ENCODE results near the gene HINT3.
"Not testable (repeated sequence)": the region's sequence is repeated elsewhere in the genome, so short reads cannot be mapped to it uniquely, and the experiment has no call there.

Gene HINT3

DNA sequence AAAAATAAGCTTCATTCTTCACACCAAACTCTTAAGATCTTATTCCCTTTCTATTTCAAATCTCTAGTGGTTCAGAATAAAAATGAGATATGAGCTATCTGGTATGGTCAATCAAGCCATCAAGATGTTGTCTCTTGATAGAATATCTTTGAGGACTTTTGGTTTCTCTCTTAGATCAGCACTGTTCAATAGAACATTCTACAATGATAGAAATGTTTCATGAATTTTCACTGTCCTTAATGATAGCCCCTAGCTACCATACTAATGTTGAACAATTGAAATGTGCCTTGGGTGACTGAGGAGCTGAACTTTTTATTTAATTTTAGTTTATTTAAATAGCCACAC lies 24.1 kb upstream of the HINT3 start:
- no peaks in the 10 kb centered on the region for H3K36me3 ChIP-seq (ENCODE audit: insufficient read depth)
- no peak overlapping the region for H3K4me3 ChIP-seq (IDR thresholded peaks at IDR 0.05; ENCODE audit: insufficient read depth, low read depth, low read length)
- H2AFZ ChIP-seq (ENCODE audit: low read depth): no peak overlapping the region
- H3K27me3 ChIP-seq (ENCODE audit: insufficient read depth, low read depth): no peaks in the 10 kb centered on the region
- H3K27ac ChIP-seq: no peak overlapping the region
- H3K4me2 ChIP-seq: no peak overlapping the region
- no peak overlapping the region for H3K9ac ChIP-seq
- no peaks in the 10 kb centered on the region for H4K20me1 ChIP-seq (ENCODE audit: insufficient read depth)
- TF ChIP-seq CTCF (conservative IDR thresholded peaks at IDR 0.05; ENCODE audit: low read depth, low read length): no peak
- peaks cover 4% of the 10 kb centered on the region for H3K4me1 ChIP-seq (ENCODE audit: low read depth, poor library complexity, severe bottlenecking)
- no peaks in the 10 kb centered on the region for H3K79me2 ChIP-seq (ENCODE audit: insufficient read depth, low read depth)

- not testable (repeated sequence) for H3K27me3 ChIP-seq (ENCODE audit: insufficient read depth, low read depth); H2AFZ ChIP-seq (ENCODE audit: low read depth); H3K36me3 ChIP-seq (ENCODE audit: insufficient read depth); H3K9ac ChIP-seq; H3K27ac ChIP-seq; H3K4me3 ChIP-seq (IDR thresholded peaks at IDR 0.05; ENCODE audit: insufficient read depth, low read depth, low read length); H4K20me1 ChIP-seq (ENCODE audit: insufficient read depth); H3K4me2 ChIP-seq; H3K79me2 ChIP-seq (ENCODE audit: insufficient read depth, low read depth); H3K4me1 ChIP-seq (ENCODE audit: low read depth, poor library complexity, severe bottlenecking)
These were observed 21.1 kb upstream of the HINT3 start for GRCh38 chr6:125935520-125935919.

DNA sequence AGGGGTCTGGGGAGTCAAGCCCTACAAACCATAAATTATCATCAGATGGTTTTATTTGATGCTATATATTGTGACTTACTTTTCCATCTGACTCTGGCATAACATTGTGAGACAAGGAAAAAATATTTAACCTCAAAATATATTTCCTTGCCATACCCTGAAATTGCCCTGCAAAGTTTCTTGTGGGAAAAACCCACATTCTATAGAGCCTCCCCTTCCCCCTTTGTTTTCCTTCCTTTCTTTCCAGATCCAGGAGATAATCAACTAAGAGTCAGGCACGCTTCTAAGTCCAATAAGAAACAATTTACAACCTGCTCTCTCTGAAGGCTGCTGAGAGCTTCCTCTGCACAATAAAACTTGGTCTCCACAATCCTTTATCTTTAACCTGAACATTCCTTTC lies 17.5 kb upstream of the HINT3 start:
- no peak overlapping the region for H3K4me3 ChIP-seq (IDR thresholded peaks at IDR 0.05; ENCODE audit: insufficient read depth, low read depth, low read length)
- no peak overlapping the region for H3K9ac ChIP-seq
- TF ChIP-seq CTCF (conservative IDR thresholded peaks at IDR 0.05; ENCODE audit: low read depth, low read length): no peak
- no peak overlapping the region for H3K27ac ChIP-seq
- no peaks in the 10 kb centered on the region for H3K79me2 ChIP-seq (ENCODE audit: insufficient read depth, low read depth)
- H3K27me3 ChIP-seq (ENCODE audit: insufficient read depth, low read depth): no peaks in the 10 kb centered on the region
- H3K4me1 ChIP-seq (ENCODE audit: low read depth, poor library complexity, severe bottlenecking): no peaks in the 10 kb centered on the region
- H3K4me2 ChIP-seq: no peak overlapping the region
- H4K20me1 ChIP-seq (ENCODE audit: insufficient read depth): no peaks in the 10 kb centered on the region
- no peak overlapping the region for H2AFZ ChIP-seq (ENCODE audit: low read depth)
- H3K36me3 ChIP-seq (ENCODE audit: insufficient read depth): no peaks in the 10 kb centered on the region

DNA sequence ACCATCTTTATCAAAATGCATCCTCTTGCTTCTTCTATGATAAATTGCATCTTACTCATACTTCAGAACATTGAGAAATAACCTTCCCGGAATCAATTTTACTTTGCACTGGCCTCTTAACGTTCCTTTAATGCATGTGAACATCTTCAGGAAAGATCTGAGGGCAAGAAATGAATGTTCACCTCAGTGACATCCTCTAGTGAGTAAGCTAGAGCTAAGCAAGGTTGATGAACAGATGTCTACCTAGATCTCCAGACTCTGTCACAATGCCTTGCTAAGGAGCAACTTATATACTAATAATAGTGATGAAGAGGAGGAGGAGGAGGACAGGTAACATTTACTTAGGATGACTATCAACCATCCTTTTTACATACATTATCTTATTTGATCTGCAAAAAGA lies 16.8 kb upstream of the HINT3 start:
- H3K4me2 ChIP-seq: no peak overlapping the region
- no peak overlapping the region for H2AFZ ChIP-seq (ENCODE audit: low read depth)
- H3K27me3 ChIP-seq (ENCODE audit: insufficient read depth, low read depth): no peaks in the 10 kb centered on the region
- no peak overlapping the region for H3K4me3 ChIP-seq (IDR thresholded peaks at IDR 0.05; ENCODE audit: insufficient read depth, low read depth, low read length)
- no peak for TF ChIP-seq CTCF (conservative IDR thresholded peaks at IDR 0.05; ENCODE audit: low read depth, low read length)
- H4K20me1 ChIP-seq (ENCODE audit: insufficient read depth): no peaks in the 10 kb centered on the region
- H3K9ac ChIP-seq: no peak overlapping the region
- H3K27ac ChIP-seq: no peak overlapping the region
- no peaks in the 10 kb centered on the region for H3K36me3 ChIP-seq (ENCODE audit: insufficient read depth)
- no peaks in the 10 kb centered on the region for H3K4me1 ChIP-seq (ENCODE audit: low read depth, poor library complexity, severe bottlenecking)
- H3K79me2 ChIP-seq (ENCODE audit: insufficient read depth, low read depth): no peaks in the 10 kb centered on the region

DNA sequence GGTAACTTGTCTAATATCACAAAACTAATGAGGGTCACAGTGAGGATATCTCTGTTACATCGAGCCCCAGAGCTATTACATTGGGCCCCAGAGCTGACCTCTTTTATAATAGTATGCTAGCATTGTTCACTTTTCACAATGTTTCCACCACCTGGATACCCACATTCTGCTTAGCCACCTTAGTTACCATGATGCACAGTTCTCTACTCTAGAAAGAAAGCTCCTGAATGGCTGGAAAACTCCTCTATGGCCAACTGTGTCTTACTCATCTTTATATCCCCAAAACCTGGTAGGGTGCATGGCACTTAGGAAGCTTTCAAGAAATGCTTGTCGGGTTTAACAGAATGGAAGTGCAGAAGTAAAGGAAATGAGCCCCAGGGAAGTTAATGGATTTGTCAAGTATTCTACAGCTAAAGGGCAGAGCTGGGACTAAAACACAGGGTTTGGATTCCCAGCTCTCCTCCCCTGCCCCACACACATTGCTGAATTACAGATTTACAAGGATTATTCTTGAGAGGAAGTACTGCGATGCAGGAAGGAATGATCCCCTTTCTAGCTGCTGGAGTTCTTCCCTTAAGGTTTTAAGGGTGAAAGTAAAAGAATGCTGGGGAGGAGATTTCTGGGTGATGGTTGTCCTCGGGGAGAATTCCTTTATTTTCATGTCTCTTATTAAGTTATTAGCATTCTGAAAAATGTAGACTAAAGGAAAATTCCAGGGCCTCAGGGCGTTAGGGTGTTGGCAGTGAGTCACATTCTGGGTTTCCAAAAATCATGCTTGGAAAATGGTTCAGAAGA lies 16.1 kb upstream of the HINT3 start:
- no peaks in the 10 kb centered on the region for H3K4me1 ChIP-seq (ENCODE audit: low read depth, poor library complexity, severe bottlenecking)
- no peaks in the 10 kb centered on the region for H3K79me2 ChIP-seq (ENCODE audit: insufficient read depth, low read depth)
- no peak overlapping the region for H3K27ac ChIP-seq
- no peak overlapping the region for H2AFZ ChIP-seq (ENCODE audit: low read depth)
- TF ChIP-seq CTCF (conservative IDR thresholded peaks at IDR 0.05; ENCODE audit: low read depth, low read length): no peak
- no peaks in the 10 kb centered on the region for H4K20me1 ChIP-seq (ENCODE audit: insufficient read depth)
- H3K4me2 ChIP-seq: no peak overlapping the region
- H3K36me3 ChIP-seq (ENCODE audit: insufficient read depth): no peaks in the 10 kb centered on the region
- no peak overlapping the region for H3K4me3 ChIP-seq (IDR thresholded peaks at IDR 0.05; ENCODE audit: insufficient read depth, low read depth, low read length)
- no peaks in the 10 kb centered on the region for H3K27me3 ChIP-seq (ENCODE audit: insufficient read depth, low read depth)
- no peak overlapping the region for H3K9ac ChIP-seq
